ENCODE data around the gene DRAP1.

The DRAP1 gene

GRCh38 chr11:65886826-65887722 is 32.2 kb upstream of the DRAP1 start:
- no peak for DNase-seq

GRCh38 chr11:65887723-65888162 is 31.5 kb upstream of the DRAP1 start:
- no peak for DNase-seq

- DNase-seq = peak; percentile 98
Observed at GRCh38 chr11:65888163-65888814, 30.9 kb upstream of the DRAP1 start, which contains the start of gene FIBP. Gene FIBP, minus strand, starts transcription at chr11:65888471. Its CDS starts 53 bp downstream, at chr11:65888418.

GRCh38 chr11:65890324-65891218 is 28.7 kb upstream of the DRAP1 start, which contains the start of gene CCDC85B:
Gene CCDC85B, plus strand, starts transcription at chr11:65890673. Its CDS starts 111 bp downstream, at chr11:65890784.
- peak; percentile 99 for DNase-seq

- peak; percentile 62 for DNase-seq
Observed at GRCh38 chr11:65891219-65892136, 27.7 kb upstream of the DRAP1 start.

- peak; percentile 59 for DNase-seq
Observed at GRCh38 chr11:65892137-65892540, 27.1 kb upstream of the DRAP1 start.

- DNase-seq = no peak
Observed at GRCh38 chr11:65892661-65893317, 26.4 kb upstream of the DRAP1 start.

- peak; percentile 52 for DNase-seq
Observed at GRCh38 chr11:65894034-65894591, 25.1 kb upstream of the DRAP1 start.

- DNase-seq = no peak
Observed at GRCh38 chr11:65895482-65895981, 23.7 kb upstream of the DRAP1 start.

GRCh38 chr11:65896034-65896999 is 22.9 kb upstream of the DRAP1 start:
- no peak for DNase-seq

- DNase-seq = no peak
Observed at GRCh38 chr11:65897020-65897471, 22.2 kb upstream of the DRAP1 start.

- no peak for DNase-seq
Observed at GRCh38 chr11:65898656-65899355, 20.4 kb upstream of the DRAP1 start.

- DNase-seq = peak; percentile 88
Observed at GRCh38 chr11:65899356-65900124, 19.7 kb upstream of the DRAP1 start.

GRCh38 chr11:65900125-65900898 is 18.9 kb upstream of the DRAP1 start, which contains the start of gene FOSL1:
Gene FOSL1, minus strand, starts transcription at chr11:65900388. Its CDS starts 49 bp downstream, at chr11:65900339.
- DNase-seq = peak; percentile 98

GRCh38 chr11:65900899-65901180 is 18.4 kb upstream of the DRAP1 start:
- DNase-seq = no peak

- DNase-seq = no peak
Observed at GRCh38 chr11:65903068-65903481, 16.2 kb upstream of the DRAP1 start.

GRCh38 chr11:65903715-65904114 is 15.5 kb upstream of the DRAP1 start:
- DNase-seq = no peak

Data from stimulated activated CD4-positive, alpha-beta T cell treated with anti-CD3 and anti-CD28 coated beads, Interleukin-15, amount 100 ng/mL, for 24 hours (primary cell).